ENCODE measurements around the gene KSR1.

GRCh38 chr17:27506348-27507218 lies 50.3 kb downstream of the KSR1 start:
- TF ChIP-seq CTCF (IDR thresholded peaks at IDR 0.05) (no peak), EP300 (IDR thresholded peaks at IDR 0.05) (no peak), POLR2A (IDR thresholded peaks at IDR 0.05) (no peak), POLR2AphosphoS5 (IDR thresholded peaks at IDR 0.05) (no peak)
